ENCODE results near the gene TRPV4. TPM values are rescaled to one million over a fixed set of nuclear protein-coding genes. Genes with fewer than 3 reads are reported as not detected.
A peak's percentile ranks its signal among the peaks of the same experiment; 100 is the strongest.

TRPV4 gene
- total and polyA plus RNA-seq, 3 donors from 2014 or later: 1.3 to 3.0 (median 2.2) TPM

- peak overlapping the region in 1 of 2 donors; percentile 31 for H3K27ac ChIP-seq
- H3K9me3 ChIP-seq: no peaks in the 10 kb centered on the region
- H3K27me3 ChIP-seq: no peaks in the 10 kb centered on the region
- DNase-seq: peak; percentile 41
- no peaks in the 10 kb centered on the region for H3K36me3 ChIP-seq (ENCODE audit: low read depth, missing control alignments)
- TF ChIP-seq CTCF (IDR thresholded peaks at IDR 0.05) (no peak), POLR2A (IDR thresholded peaks at IDR 0.05) (no peak)
- no peak overlapping the region for H3K4me3 ChIP-seq
- H3K4me1 ChIP-seq: peaks cover 19% of the 10 kb centered on the region
- intact Hi-C loops (cut with DNase I; ENCODE audit: low total_unique reads): loop anchor here (5.0 kb wide), 1 partner anchor 253 kb away; no protein-coding TSS in a partner anchor
- WGBS, 2 donors: 53 to 58% methylated on average over 11 to 16 of the region's 16 CpGs
Measured at GRCh38 chr12:109770104-109770860, 62.9 kb downstream of the TRPV4 start.

- 94 to 95% methylated on average over 24 to 29 of the region's 38 CpGs for WGBS, 2 donors
- DNase-seq: no peak
- intact Hi-C loops (cut with DNase I; ENCODE audit: low total_unique reads): loop anchor here (5.0 kb wide), 1 partner anchor 172 kb away; no protein-coding TSS in a partner anchor
- TF ChIP-seq POLR2A (IDR thresholded peaks at IDR 0.05) (no peak), CTCF (IDR thresholded peaks at IDR 0.05) (no peak)
- H3K36me3 ChIP-seq (ENCODE audit: low read depth, missing control alignments): no peaks in the 10 kb centered on the region
- no peak overlapping the region for H3K27ac ChIP-seq
- H3K27me3 ChIP-seq: no peaks in the 10 kb centered on the region
- H3K4me3 ChIP-seq: no peak overlapping the region
- peaks cover 16% of the 10 kb centered on the region for H3K4me1 ChIP-seq
- no peaks in the 10 kb centered on the region for H3K9me3 ChIP-seq
Measured at GRCh38 chr12:109768901-109769670, 64.1 kb downstream of the TRPV4 start.

GRCh38 chr12:109767991-109768900 lies 65.0 kb downstream of the TRPV4 start:
- Histone ChIP-seq H3K27me3 (no peaks in the 10 kb centered on the region), H3K27ac (no peak overlapping the region), H3K36me3 (ENCODE audit: low read depth, missing control alignments) (no peaks in the 10 kb centered on the region), H3K9me3 (no peaks in the 10 kb centered on the region), H3K4me3 (no peak overlapping the region), H3K4me1 (peaks cover 13% of the 10 kb centered on the region)
- intact Hi-C loops (cut with DNase I; ENCODE audit: low total_unique reads): loop anchor here (5.0 kb wide), 1 partner anchor 171 kb away; no protein-coding TSS in a partner anchor
- WGBS, 2 donors: 94 to 97% methylated on average over 12 to 51 of the region's 54 CpGs
- no peak for DNase-seq
- TF ChIP-seq POLR2A (IDR thresholded peaks at IDR 0.05): no peak
- no peak for TF ChIP-seq CTCF (IDR thresholded peaks at IDR 0.05)

GRCh38 chr12:109767456-109767855 lies 65.7 kb downstream of the TRPV4 start:
- Histone ChIP-seq H3K4me3 (no peak overlapping the region), H3K36me3 (ENCODE audit: low read depth, missing control alignments) (no peaks in the 10 kb centered on the region), H3K27me3 (no peaks in the 10 kb centered on the region), H3K27ac (no peak overlapping the region), H3K9me3 (no peaks in the 10 kb centered on the region), H3K4me1 (peaks cover 13% of the 10 kb centered on the region)
- TF ChIP-seq CTCF (IDR thresholded peaks at IDR 0.05) (no peak), POLR2A (IDR thresholded peaks at IDR 0.05) (no peak)
- intact Hi-C loops (cut with DNase I; ENCODE audit: low total_unique reads): loop anchor here (5.0 kb wide), 1 partner anchor 170 kb away; no protein-coding TSS in a partner anchor
- no peak for DNase-seq
- WGBS, 2 donors: 93 to 97% methylated on average over 4 of the region's 4 CpGs

Data from testis (tissue), 3 donors.